ENCODE results near the gene IL22. TPM values are rescaled to one million over a fixed set of nuclear protein-coding genes. Genes with fewer than 3 reads are reported as not detected.
A peak's percentile ranks its signal among the peaks of the same experiment; 100 is the strongest.

The IL22 gene
- total and polyA plus RNA-seq, 9 of the 15 experiments (the other 6 are each of a cell fraction or from before 2014, with no cell fraction given): not detected

GRCh38 chr12:68279227-68280054 is 26.0 kb upstream of the IL22 start (continued):
- TF ChIP-seq PRDM10 (IDR thresholded peaks at IDR 0.05; ENCODE audit: partially characterized antibody) (peak; percentile 17), TGIF2 (CRISPR knock-in tag; IDR thresholded peaks at IDR 0.05) (no peak), GTF2E2 (tag; IDR thresholded peaks at IDR 0.05) (0 out of 2 replicates have a peak, but pooled peaks have one; percentile 40), NRF1 (conservative IDR thresholded peaks at IDR 0.05 in 1 of 2, IDR thresholded peaks at IDR 0.05 in 1 of 2) (no peak), DLX4 (CRISPR knock-in tag; IDR thresholded peaks at IDR 0.05) (no peak), RCOR1 (IDR thresholded peaks at IDR 0.05; ENCODE audit: borderline replicate concordance in 1 of 2, low read depth in 2 of 2, low read length in 2 of 2) (peak in 1 of 2 experiments; percentile 60; a peak in 1 of 4 replicates), POU5F1 (IDR thresholded peaks at IDR 0.05; ENCODE audit: borderline replicate concordance, low read depth, low read length, partially characterized antibody) (no peak), ZNF253 (CRISPR knock-in tag; conservative IDR thresholded peaks at IDR 0.05) (no peak), ZNF232 (CRISPR knock-in tag; IDR thresholded peaks at IDR 0.05) (no peak), TCF3 (CRISPR knock-in tag; IDR thresholded peaks at IDR 0.05) (no peak), TAF15 (IDR thresholded peaks at IDR 0.05; ENCODE audit: low read depth, low read length) (no peak), ZFP36 (IDR thresholded peaks at IDR 0.05; ENCODE audit: low read depth, low read length, partially characterized antibody) (peak; percentile 5), ZNF830 (CRISPR knock-in tag; IDR thresholded peaks at IDR 0.05) (no peak), FOXK1 (CRISPR knock-in tag; IDR thresholded peaks at IDR 0.05; ENCODE audit: borderline replicate concordance) (no peak), USF1 (CRISPR knock-in tag; IDR thresholded peaks at IDR 0.05) (no peak), ATF7 (IDR thresholded peaks at IDR 0.05) (peak; percentile 27; the same call in 1 of the 2 replicates), TEAD4 (IDR thresholded peaks at IDR 0.05; ENCODE audit: low read length) (no peak), TEAD4 (CRISPR knock-in tag; IDR thresholded peaks at IDR 0.05; ENCODE audit: borderline replicate concordance) (no peak), TCF7L2 (IDR thresholded peaks at IDR 0.05; ENCODE audit: low read depth, low read length) (no peak), ZNF174 (CRISPR knock-in tag; IDR thresholded peaks at IDR 0.05) (no peak)
- TF ChIP-seq, protein P1, sequence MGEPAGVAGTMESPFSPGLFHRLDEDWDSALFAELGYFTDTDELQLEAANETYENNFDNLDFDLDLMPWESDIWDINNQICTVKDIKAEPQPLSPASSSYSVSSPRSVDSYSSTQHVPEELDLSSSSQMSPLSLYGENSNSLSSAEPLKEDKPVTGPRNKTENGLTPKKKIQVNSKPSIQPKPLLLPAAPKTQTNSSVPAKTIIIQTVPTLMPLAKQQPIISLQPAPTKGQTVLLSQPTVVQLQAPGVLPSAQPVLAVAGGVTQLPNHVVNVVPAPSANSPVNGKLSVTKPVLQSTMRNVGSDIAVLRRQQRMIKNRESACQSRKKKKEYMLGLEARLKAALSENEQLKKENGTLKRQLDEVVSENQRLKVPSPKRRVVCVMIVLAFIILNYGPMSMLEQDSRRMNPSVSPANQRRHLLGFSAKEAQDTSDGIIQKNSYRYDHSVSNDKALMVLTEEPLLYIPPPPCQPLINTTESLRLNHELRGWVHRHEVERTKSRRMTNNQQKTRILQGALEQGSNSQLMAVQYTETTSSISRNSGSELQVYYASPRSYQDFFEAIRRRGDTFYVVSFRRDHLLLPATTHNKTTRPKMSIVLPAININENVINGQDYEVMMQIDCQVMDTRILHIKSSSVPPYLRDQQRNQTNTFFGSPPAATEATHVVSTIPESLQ (CRISPR knock-in tag; IDR thresholded peaks at IDR 0.05): no peak
